HG03095 (cell line): ENCODE measurements around the gene BRWD1.

Experiments used
- ATAC-seq: cut with Tn5 transposase; IDR thresholded peaks from one replicate; pipeline ENCODE4 v1.9.1; 2021; ENCODE audit warnings: moderate library complexity; ENCODE audit not compliant: unreplicated experiment

The BRWD1 gene

DNA sequence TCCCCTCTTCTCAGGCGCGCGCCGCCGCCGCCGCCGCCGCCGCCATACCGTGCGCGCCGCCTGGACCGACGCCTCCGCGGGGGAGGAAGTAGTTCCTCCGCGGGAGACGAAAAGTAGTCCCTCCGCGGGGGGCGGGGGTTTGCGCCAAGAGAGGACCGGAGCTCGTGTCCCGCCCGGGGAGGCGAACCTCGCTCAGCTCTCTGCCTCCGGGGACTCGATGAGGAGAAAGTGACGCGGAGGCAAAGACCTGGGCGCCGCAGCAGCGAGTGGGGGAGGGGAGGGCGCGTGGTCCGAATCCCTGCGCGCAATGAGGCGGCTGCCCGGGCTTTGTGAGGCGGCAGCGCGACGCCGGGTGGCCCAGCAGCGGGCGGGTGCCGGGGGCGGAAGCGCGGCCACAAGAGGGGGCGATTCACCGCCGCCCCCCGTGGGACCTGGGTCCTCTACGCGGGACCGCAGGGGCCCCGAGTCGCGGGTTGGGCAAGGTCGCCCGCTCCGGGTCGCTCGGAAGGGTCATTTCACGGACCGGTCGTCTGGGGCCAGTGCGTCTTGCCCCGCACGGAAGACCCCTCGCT is at the start of gene BRWD1:
Gene BRWD1 (minus strand): TSS at position 62 of the 572 bp plus-strand sequence. CDS start 141 bp downstream, outside the sequence.
- ATAC-seq = peak; percentile 45

GRCh38 chr21:39362733-39363132 is 49.3 kb upstream of the BRWD1 start:
- no peak for ATAC-seq

DNA sequence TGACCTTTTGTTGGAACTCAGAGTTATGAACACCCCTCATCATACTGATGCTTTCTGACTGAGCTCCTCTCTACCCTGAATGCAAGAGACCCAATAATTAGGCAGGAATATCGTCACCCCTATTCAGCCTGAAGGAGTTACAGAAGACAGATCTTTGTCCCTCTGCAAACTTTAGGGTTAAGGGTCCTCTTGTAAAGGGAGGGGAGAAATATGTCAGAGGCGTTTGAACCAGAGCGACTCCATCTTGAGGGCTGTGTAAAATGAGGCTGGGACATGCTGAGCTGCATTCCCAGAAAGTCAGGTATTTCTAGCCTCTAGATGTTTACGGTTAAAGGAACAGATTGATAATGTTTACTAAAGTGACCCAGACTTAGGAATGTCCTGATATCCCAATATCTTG is 46.0 kb upstream of the BRWD1 start:
- no peak for ATAC-seq

- ATAC-seq = no peak
Measured at GRCh38 chr21:39353295-39353694, 39.9 kb upstream of the BRWD1 start.

DNA sequence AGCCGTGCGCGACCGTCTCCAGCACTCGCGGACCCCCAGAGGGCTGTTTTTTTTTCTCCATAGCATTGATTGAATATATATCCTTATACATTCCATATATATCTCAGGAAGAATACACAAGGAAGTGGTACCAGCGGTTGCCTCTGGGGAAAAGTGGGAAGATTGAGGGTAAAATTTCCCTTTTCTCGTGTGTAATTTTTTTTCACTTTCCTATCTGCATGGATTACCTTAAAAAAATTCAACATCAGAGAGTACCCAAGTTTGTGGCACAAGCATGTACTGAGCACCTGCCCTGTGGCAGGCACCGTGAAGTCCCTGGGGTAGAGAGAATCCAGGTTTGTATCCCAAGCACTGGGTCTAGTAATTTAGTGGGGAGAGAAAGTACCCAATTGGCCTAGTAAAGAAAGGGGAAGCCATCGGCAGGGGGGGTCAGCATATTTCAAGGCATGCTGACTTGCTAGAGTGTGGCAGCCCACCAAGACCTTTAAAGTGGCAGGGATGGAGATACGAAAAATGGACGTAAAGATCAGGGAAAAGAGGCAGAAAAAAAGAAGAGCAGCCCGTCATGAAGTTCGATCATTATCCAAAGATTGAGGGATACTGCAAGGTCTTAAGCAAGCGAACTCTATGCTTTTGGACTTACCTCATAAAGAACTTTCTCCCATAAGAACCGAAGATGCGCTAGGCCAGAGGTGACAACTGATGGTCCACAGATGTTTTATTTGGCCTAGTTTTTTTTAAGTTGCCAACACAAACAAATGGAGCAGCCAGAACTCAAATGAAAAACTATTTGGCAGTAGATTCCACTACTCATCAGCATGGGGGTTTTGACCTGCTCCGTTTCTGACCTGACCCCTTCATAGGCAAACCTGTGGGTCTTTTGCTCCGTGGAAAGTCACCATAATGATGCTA is 36.9 kb upstream of the BRWD1 start:
- ATAC-seq = no peak

GRCh38 chr21:39349211-39350093 is 36.0 kb upstream of the BRWD1 start:
- peak; percentile 84 for ATAC-seq

DNA sequence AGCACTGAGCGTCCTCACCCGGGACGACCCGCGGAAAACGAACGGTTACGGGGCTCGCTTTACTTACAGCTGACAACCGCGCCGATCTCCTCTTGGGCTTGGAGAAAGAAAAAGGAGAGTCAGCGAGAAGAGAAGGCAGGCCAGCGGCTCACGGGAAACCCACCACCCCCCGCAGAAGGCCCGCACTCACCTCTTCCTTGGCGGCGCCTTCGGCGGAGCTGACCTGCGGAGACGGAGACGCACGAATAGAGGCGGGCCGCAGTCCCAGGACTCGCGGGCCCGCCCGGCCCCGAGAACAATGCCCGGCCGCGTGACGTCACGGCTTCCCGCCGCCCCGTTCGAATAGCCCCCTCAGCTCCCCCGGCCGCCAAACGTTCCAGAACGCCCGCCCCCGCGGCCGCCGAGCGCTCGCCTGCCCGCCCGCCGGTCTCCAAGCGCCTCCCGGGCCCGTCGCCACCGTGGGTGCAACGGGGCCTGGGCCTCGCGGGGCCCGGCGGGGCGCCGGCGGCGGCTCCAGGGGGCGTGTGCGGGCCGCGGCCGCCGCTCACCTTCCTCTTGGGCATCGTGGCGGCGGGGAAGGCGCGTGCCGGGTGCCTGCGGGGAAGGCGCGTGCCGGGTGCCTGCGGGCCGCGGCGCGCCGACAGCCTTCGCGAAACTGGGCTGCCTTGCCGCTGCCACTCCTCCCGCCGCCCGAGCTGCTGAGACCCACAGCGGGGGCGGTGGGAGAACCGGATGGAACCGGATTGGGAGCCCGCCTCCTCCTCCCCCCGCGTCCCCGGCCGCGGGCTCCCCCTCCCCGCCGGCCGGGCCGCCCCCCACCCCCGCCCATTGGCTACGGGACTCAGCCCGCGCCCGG is 35.2 kb upstream of the BRWD1 start, which contains the start of gene HMGN1:
Gene HMGN1 (minus strand): TSS at position 734 of the 856 bp plus-strand sequence. CDS start 171 bp downstream, at position 563.
- ATAC-seq = peak; percentile 47

GRCh38 chr21:39348040-39348354 is 34.6 kb upstream of the BRWD1 start:
- peak; percentile 4 for ATAC-seq

GRCh38 chr21:39347537-39347936 is 34.1 kb upstream of the BRWD1 start:
- no peak for ATAC-seq

DNA sequence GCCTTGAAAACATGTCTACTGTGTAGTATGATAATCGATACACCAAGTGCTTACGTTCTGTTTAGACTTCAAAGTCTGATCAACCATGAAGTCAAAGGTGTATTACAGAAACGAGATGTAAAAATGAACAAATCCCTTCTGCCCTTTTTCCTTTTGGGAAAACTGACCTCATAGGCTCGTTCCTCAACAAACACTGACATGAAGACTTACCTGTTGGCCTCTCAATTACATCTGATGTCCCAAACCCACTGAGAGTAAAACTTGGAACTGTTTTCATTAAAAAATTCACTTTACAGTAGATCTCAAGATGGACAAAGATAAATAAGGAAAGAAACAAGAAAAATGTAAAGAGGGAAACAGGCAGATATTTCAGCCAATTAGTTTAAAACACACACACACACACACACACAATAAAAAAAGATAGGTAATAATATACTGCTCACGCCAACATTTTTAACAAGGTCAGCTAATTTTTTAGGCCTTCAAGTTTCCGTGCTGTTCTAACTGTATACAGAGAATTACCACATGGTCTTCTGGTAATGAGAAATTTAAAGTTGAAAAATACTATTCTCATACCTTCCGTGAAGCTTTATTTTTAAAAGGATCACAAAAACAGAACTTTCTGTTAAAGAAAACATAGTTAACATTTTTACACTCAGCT is 33.4 kb upstream of the BRWD1 start:
- no peak for ATAC-seq

DNA sequence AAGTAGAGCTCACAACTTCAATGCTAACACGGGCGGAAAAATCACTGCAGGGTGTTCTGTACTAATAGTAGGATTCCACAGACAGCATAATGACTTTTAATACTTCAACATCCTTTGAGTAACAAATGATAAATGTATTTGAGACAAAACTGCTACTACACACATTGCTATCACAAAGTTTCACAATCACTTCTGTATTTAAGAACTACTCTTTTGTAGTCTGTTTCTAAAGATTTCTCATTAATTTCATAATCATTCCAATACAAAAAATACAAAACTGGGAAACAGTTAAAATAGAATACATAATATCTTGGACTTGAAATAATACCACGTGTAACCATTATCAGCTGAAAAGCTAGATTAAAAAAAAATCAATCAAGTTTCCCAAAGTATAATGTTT is 32.8 kb upstream of the BRWD1 start:
- ATAC-seq = no peak

GRCh38 chr21:39345440-39345839 is 32.0 kb upstream of the BRWD1 start:
- ATAC-seq = no peak

GRCh38 chr21:39344848-39345247 is 31.4 kb upstream of the BRWD1 start:
- ATAC-seq = no peak

- no peak for ATAC-seq
Measured at GRCh38 chr21:39341249-39341923, 28.0 kb upstream of the BRWD1 start.

DNA sequence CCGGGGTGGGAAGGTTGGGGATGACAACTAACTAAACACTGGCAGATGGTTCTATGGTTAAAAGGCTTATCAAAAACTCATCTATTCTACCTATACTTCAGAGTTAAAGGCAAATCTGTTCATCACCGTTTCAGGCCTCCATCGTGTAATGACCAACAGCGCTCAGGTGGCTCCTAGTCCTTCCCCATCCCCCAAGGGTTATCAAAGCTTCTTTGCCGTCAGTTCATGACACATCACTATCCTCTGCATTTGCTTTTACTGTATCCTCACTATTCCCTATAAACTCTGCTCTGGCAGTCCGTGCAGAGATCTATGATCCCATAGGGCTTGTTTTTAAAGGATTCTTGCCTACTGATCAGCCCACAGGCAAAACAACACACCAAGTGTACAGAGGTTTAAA is 27.3 kb upstream of the BRWD1 start:
- no peak for ATAC-seq

DNA sequence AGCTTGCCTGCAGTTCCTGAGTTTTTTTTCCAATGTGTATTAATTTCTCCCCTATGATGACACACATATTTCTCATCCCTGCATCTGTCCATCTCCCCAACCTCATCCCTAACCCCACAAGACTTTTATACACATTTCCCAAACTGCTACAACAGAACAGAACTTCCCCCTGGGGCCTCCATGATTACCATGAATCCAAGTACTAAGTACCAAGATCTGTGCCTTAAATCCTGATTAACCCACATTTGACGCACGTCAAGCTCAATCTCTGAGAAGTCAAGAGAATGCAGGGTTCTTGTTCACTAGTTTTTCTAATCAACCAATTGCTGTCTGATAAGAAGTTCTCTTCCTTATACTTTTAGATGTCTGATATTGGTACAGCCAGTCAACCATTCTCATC is 25.8 kb upstream of the BRWD1 start:
- ATAC-seq = no peak

DNA sequence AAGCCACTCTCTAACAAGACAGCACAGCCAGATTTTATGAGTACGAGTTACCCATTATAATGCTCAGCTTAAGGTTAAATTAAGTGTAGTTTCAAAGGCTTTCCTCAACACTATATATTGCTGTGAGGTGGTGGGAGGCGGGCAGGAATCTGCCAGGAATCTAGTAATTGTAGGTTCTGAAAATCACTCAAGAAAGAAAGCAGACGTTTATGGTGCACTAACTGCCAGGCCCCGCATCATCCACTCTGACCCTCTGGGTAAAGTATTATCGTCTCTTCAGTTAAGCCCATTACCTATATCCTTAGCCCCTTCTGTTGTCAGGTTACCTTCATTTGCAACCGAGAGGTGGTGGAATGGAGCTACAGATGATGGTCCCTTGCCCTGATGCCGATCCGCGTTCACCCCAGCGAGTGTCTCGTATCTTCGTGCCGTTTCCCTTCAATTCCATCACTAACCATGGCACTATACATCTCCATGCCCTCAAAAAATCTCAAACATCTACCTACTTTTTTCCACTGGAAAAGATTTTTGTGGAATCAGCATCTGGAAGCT is 23.1 kb upstream of the BRWD1 start:
- no peak for ATAC-seq

- ATAC-seq = no peak
Measured at GRCh38 chr21:39334611-39335010, 21.2 kb upstream of the BRWD1 start.

DNA sequence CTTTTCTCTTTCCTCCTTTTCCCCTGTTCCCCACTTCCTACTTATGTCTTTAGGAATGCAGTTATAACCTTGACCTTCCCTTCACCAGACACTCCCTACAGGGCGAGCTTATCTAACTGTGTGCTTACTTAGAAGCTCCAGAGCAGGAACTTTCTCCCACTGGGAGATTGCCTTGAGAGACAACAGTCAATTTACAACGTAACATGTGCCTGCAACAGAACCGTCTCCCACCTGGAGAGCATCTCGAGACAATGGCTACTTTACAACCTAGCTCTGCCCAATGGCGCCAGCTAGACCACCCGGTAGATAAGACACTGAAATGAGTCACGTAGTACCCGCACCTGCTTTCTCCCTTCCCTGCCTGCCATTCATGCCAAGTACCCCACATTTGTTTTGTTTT is 18.7 kb upstream of the BRWD1 start:
- ATAC-seq = no peak
